H4 (cell line): Measurements from ENCODE around the gene ZNF622. TPM values are rescaled to one million over a fixed set of nuclear protein-coding genes. Genes with fewer than 3 reads are reported as not detected.

Experiments used
- DNase-seq: peaks from one replicate; pipeline ENCODE4 v3.0.0-alpha.2; 2015; ENCODE audit warnings: low spot score
- total RNA-seq: library from RNA; depleted of rRNA; stranded (reverse); fragments of >200 nt; shearing (Covaris generic); gene quantifications from 2 replicates; pipeline ENCODE4 v1.2.3, GENCODE V29; 2014; rRNA removed

ZNF622 gene
- total RNA-seq, 1 experiment from 2014 or later = 55.0 TPM

- no peak for DNase-seq
These were observed 34.1 kb downstream of the ZNF622 start for GRCh38 chr5:16431490-16431889.

DNA sequence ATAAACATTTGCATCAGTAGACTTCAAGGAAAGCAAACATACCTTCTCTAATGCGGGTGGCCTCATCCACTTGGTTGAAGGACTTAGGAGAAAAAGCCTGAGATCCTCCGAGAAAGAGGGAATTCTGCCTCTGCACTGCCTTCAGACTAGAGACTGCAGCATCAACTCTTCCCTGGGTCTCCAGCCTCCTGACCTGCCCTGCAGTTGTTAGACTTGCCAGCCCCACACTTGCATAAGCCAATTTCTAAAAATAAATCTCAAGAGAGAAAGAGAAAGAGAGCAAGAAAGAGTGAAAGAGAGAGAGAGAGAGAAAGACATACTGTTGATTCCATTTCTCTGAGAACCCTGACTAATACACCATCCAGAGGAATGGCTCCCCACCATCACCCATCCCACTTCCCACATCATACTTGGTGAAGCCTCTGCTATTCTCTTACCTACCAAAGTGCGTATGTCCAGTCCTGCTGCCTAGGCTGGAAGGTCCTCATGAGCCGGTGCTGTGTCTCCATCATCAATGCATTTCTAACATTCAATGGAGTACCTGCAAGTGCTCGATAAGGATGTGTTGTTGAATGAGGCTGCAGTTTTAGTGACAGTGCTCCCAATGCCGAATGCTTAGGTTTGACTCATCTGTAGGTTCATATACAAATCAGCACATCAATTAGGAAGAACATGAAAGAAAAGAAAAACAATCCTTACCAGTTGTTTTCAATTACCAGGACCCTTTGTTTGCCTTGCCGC, 35.1 kb downstream of the ZNF622 start:
- no peak for DNase-seq

DNA sequence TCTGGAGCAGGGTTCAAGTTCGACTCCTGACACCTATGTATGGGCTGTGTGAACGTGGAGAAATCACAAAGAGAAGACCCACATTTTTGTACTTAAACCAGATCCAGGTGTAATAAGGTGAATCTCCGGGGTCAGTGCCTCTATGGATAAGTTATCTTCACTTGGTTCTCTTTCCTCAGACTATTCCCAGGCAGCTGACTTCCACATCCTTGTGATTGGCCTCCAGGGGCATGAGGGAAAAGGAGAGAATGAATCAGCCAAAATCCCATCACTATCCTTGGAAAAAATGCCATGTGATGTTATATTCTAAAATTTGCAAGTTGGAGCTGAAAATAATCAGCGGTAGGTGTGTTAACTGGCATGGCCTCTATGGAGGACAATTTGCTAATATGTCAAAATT, 37.2 kb downstream of the ZNF622 start:
- DNase-seq = no peak

DNA sequence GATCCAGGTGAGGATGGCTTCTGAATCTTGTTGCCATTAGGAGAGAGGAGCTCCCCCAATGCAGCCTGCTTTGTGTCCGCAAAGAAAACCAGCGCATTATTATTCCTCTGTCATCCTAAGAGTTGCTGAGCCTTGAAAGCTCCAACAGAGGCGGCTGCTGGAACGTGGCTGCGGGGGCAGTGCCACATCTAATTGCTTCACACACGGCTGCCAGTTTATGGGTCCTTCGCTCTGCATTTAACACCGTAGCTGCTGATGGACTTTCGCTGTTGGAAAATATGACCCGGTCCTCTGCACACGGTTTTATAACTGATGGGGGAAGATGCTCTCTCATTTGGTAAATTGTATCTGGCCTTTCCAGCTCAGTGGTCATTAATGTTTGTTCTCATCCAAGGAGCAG, 38.0 kb downstream of the ZNF622 start:
- no peak for DNase-seq

DNA sequence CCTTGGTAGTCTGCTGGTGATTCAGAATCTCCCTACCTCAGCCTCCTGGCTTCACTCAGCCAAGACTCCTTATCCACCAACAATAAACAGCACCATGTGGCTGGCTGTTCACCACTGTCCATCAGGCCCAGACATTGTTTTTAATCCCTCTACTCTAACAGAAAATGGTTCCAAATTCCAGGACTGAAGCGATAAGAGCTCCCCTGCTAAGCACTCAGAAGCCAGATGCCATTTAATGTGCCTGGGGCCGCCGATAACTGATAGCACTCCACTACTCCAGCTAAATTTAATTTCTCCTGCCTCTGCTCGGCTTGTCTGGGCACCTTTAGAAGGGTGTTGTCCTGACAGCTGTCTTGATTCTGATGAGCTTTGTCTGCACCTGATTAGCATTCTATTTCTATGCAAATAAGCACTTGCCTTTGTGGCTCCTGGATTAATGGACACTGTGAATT, 47.1 kb downstream of the ZNF622 start:
- no peak for DNase-seq

- no peak for DNase-seq
These were observed 48.1 kb downstream of the ZNF622 start for GRCh38 chr5:16417398-16418074.

DNA sequence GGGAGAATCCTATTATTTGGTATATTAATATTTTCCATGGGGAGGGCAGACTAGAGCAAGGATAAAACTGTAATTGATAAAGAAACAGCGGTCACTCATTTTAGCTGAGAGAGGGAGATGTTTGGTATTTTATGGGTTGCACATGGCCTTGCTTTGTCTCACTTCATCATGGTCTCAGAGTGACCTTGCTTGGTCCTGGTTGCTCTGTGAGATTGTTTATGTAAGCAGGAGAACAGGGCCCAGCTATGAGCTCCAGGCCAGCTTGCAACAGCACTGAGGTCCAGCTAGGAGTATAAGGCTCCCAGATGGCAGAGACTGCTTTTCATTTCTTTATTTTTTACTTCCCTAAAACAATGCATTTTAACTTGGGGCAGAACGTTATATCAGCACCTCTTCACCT, 50.7 kb downstream of the ZNF622 start:
- no peak for DNase-seq

GRCh38 chr5:16413166-16413860, 52.3 kb downstream of the ZNF622 start:
- no peak for DNase-seq

- no peak for DNase-seq
These were observed 53.0 kb downstream of the ZNF622 start for GRCh38 chr5:16412556-16412955.

DNA sequence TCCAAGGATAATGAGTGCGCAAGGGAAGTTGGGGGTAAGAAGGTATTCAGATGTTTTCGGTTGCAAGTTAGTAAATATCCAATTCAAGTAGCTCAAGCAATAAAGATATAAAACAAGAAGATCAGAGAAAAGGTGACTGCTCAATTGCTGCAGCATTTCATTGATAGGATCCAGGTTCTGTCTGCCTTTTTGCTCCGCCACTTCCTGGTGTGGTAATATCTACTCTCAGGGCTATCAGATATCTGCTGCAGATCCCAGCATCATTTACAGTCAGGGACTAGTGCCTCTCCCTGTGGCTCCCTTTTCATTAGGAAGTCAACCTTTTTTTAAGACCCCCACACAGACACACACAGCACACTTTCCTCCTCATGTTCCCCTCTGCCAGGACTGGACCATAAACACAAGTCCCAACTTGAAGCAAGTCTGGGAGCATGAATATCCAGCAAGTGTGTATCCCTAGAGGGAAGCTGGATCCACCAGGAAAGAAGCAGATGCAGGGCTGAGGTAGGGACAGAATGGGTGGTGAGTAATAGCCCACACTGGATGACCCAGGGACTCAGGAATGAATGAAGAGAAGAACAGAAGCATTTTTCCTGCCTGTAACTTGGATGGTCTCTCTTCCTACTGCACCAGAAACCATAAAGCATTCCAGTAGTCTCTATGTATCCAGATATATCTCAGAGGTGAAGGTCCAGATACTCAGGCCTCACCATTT, 53.7 kb downstream of the ZNF622 start:
- DNase-seq = no peak

GRCh38 chr5:16411235-16411634, 54.4 kb downstream of the ZNF622 start:
- DNase-seq = no peak

DNA sequence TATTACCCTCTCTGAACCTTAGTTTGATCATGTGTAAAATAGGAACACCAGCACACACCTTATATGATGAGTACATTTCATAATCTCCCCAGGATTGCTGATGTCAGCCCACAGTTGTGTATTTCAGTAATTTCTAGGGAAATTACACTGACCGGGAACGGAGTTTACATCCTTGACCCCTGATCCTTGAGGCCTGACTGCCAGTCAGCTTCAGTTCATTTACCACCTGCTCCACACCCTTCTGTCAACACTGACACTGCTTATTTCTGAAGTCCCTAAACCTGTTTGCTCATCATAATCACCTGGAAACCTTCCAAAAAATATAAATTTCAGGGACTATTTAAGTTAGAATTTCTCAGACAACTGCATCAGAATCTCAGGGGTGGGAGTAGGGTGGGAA, 55.3 kb downstream of the ZNF622 start:
- DNase-seq = no peak

DNA sequence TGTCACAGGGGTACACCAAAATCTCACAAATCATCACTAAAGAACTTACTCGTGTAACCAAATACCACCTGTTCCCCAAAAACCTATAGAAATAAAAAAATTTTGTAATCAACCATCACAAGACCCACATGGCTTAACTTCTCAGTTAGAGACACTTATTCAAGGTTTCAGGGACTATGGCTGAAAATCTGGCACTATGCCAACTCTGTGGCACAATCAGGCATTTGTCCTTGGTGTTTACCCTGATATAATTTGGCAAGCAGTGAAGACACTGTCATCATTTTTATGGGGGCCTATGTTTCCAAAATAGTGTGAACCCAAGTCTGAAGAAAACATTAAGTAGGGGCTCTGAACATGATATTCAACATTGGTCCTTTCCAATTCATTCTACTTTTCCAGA, 59.0 kb downstream of the ZNF622 start:
- DNase-seq = no peak

- no peak for DNase-seq
These were observed 59.6 kb downstream of the ZNF622 start for GRCh38 chr5:16406023-16406422.

Other genes starting within 250 kb of the ZNF622 start
- gene RETREG1, start 151.2 kb upstream of the ZNF622 start, total RNA-seq = 1.5 and 3.1 TPM in 2 replicates